Tibial nerve (tissue), 4 donors: ENCODE data around the gene TOMM22.

Experiments
- EP300 ChIP-seq, 2 donors: sonication (generic); formaldehyde crosslinking; IDR thresholded peaks; one replicate each; pipeline ENCODE4 v1.6.1; 2017; ENCODE audit warnings: antibody characterized with exemption in 2 of 2, mild to moderate bottlenecking in 1 of 2
- TF ChIP-seq, protein P1 (sequence below), 5 experiments: fragments of 200-600 bp in 3 of 5; fragments of 450-650 bp in 2 of 5; sonication (generic) in 3 of 5; IDR thresholded peaks; one replicate each; pipeline ENCODE4 v1.5.1; 2016 to 2019; ENCODE audit warnings: antibody characterized with exemption in 5 of 5, mild to moderate bottlenecking in 3 of 5, moderate library complexity in 2 of 5

DNA sequence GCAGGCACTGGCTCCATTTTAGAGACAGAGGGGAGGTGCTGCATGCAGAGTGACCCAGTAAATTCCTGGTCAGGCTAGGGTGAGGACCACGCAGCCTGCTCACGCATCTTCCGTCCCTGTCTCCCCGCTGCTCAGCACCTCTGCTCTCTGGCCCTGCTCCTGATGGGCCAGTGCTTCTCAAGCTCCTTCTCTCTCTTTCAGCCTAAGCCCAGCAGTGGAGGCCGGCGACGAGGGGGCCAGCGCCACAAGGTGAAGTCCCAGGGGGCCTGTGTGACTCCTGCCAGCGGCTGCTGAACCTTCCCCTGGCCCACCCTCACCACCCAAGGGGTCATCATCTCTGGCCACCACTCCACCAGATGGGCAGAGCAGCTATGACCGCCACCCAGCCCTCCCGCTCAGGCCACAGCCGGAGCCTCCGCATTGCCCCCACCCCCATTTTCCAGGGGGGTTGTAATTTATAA is 48.7 kb downstream of the TOMM22 start:
- no peak for TF ChIP-seq EP300 (IDR thresholded peaks at IDR 0.05)
- TF ChIP-seq, protein P1, sequence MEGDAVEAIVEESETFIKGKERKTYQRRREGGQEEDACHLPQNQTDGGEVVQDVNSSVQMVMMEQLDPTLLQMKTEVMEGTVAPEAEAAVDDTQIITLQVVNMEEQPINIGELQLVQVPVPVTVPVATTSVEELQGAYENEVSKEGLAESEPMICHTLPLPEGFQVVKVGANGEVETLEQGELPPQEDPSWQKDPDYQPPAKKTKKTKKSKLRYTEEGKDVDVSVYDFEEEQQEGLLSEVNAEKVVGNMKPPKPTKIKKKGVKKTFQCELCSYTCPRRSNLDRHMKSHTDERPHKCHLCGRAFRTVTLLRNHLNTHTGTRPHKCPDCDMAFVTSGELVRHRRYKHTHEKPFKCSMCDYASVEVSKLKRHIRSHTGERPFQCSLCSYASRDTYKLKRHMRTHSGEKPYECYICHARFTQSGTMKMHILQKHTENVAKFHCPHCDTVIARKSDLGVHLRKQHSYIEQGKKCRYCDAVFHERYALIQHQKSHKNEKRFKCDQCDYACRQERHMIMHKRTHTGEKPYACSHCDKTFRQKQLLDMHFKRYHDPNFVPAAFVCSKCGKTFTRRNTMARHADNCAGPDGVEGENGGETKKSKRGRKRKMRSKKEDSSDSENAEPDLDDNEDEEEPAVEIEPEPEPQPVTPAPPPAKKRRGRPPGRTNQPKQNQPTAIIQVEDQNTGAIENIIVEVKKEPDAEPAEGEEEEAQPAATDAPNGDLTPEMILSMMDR (IDR thresholded peaks at IDR 0.05): no peak
